GM23338 (cell line): ENCODE results near the gene ATAD5. TPM values are rescaled to one million over a fixed set of nuclear protein-coding genes. Genes with fewer than 3 reads are reported as not detected.

Experiments used
- ATAC-seq: fragments of 200-7000 bp; cut with Tn5 transposase; 3 replicates; pipeline ENCODE4 v1.9.1; 2020
- DNase-seq: peaks from one replicate; pipeline ENCODE4 v3.0.0-alpha.2; 2015; ENCODE audit warnings: low spot score
- H2AFZ ChIP-seq: fragments of 200-600 bp; sonication (generic); 2 replicates; pipeline ENCODE4 v1.8.0; 2016; ENCODE audit warnings: antibody characterized with exemption, mild to moderate bottlenecking, moderate library complexity
- H3F3A ChIP-seq: fragments of 200-600 bp; sonication (generic); replicated peaks from 2 replicates; pipeline ENCODE4 v1.8.0; 2017; ENCODE audit warnings: antibody characterized with exemption, mixed run types, low read depth
- H3K27ac ChIP-seq: fragments of 200-600 bp; sonication (generic); 2 replicates; pipeline ENCODE4 v1.6.1; 2016; ENCODE audit warnings: low read depth
- H3K27me3 ChIP-seq: fragments of 200-600 bp; sonication (generic); 2 replicates; pipeline ENCODE4 v1.8.0; 2016; ENCODE audit warnings: mild to moderate bottlenecking, mixed run types, moderate library complexity; ENCODE audit not compliant: insufficient read depth
- H3K36me3 ChIP-seq: fragments of 200-600 bp; sonication (generic); 2 replicates; pipeline ENCODE4 v1.8.0; 2016; ENCODE audit warnings: mild to moderate bottlenecking; ENCODE audit not compliant: insufficient read depth
- H3K4me1 ChIP-seq: fragments of 200-600 bp; sonication (generic); 2 replicates; pipeline ENCODE4 v1.8.0; 2016; ENCODE audit warnings: mild to moderate bottlenecking, moderate library complexity; ENCODE audit not compliant: insufficient read depth
- H3K4me2 ChIP-seq: fragments of 200-600 bp; sonication (generic); 2 replicates; pipeline ENCODE4 v1.7.1; 2017; ENCODE audit warnings: mixed run types
- H3K4me3 ChIP-seq: fragments of 200-600 bp; sonication (generic); 2 replicates; pipeline ENCODE4 v1.6.1; 2016; ENCODE audit warnings: mixed run types
- H3K79me2 ChIP-seq: fragments of 200-600 bp; sonication (generic); replicated peaks from 2 replicates; pipeline ENCODE4 v1.8.0; 2017; ENCODE audit warnings: mild to moderate bottlenecking; ENCODE audit not compliant: insufficient read depth
- H3K9me2 ChIP-seq: fragments of 200-600 bp; sonication (generic); 2 replicates; pipeline ENCODE4 v1.8.0; 2017; ENCODE audit not compliant: insufficient read depth
- H4K20me1 ChIP-seq: fragments of 200-600 bp; sonication (generic); replicated peaks from 2 replicates; pipeline ENCODE4 v1.8.0; 2017; ENCODE audit warnings: mild to moderate bottlenecking; ENCODE audit not compliant: insufficient read depth
- H3K27ac Mint-ChIP-seq: 2 replicates; pipeline ENCODE4 v1.8.0; 2020; ENCODE audit warnings: inconsistent platforms, mild to moderate bottlenecking, moderate library complexity, mixed read lengths
- H3K27me3 Mint-ChIP-seq: 3 replicates; pipeline ENCODE4 v1.8.0; 2022; ENCODE audit warnings: low read depth, mild to moderate bottlenecking, moderate library complexity, mixed read lengths, inconsistent platforms; ENCODE audit not compliant: insufficient read depth, poor library complexity
- H3K36me3 Mint-ChIP-seq: 3 replicates; pipeline ENCODE4 v1.8.0; 2021; ENCODE audit warnings: low read depth, mild to moderate bottlenecking, inconsistent platforms, moderate library complexity, mixed read lengths
- H3K4me1 Mint-ChIP-seq: 3 replicates; pipeline ENCODE4 v1.8.0; 2020; ENCODE audit warnings: mild to moderate bottlenecking, inconsistent platforms, mixed read lengths
- H3K4me3 Mint-ChIP-seq: 3 replicates; pipeline ENCODE4 v1.8.0; 2021; ENCODE audit warnings: moderate library complexity, mild to moderate bottlenecking, inconsistent platforms, mixed read lengths
- H3K9me3 Mint-ChIP-seq: 3 replicates; pipeline ENCODE4 v1.8.0; 2020; ENCODE audit warnings: moderate library complexity, mild to moderate bottlenecking, inconsistent platforms, mixed read lengths
- CREB1 ChIP-seq: fragments of 250-450 bp; sonication (Bioruptor Pico); IDR thresholded peaks from 2 replicates; pipeline ENCODE4 v1.5.0; 2020; ENCODE audit warnings: low read depth, mild to moderate bottlenecking, moderate library complexity
- EZH2 ChIP-seq: fragments of 200-600 bp; sonication (generic); IDR thresholded peaks from one replicate; pipeline ENCODE4 v1.8.0; 2017; ENCODE audit warnings: antibody characterized with exemption, mild to moderate bottlenecking, low read depth; ENCODE audit not compliant: unreplicated experiment
- EZH2phosphoT487 ChIP-seq: fragments of 200-600 bp; sonication (generic); IDR thresholded peaks from one replicate; pipeline ENCODE4 v1.8.1; 2018; ENCODE audit warnings: antibody characterized with exemption; ENCODE audit not compliant: unreplicated experiment
- JUNB ChIP-seq: IDR thresholded peaks from one replicate; pipeline ENCODE4 v1.6.1; 2016; ENCODE audit warnings: antibody characterized with exemption; ENCODE audit not compliant: unreplicated experiment
- NANOG ChIP-seq: IDR thresholded peaks from 2 replicates; pipeline ENCODE4 v1.6.1; 2016; ENCODE audit warnings: antibody characterized with exemption, borderline replicate concordance
- POLR2AphosphoS5 ChIP-seq: IDR thresholded peaks from 2 replicates; pipeline ENCODE4 v1.6.1; 2016; ENCODE audit warnings: antibody characterized with exemption, low read depth
- STAT1 ChIP-seq: IDR thresholded peaks from one replicate; pipeline ENCODE4 v1.6.1; 2016; ENCODE audit warnings: antibody characterized with exemption; ENCODE audit not compliant: unreplicated experiment
- ZNF114 ChIP-seq: fragments of 250-450 bp; sonication (Bioruptor Pico); IDR thresholded peaks from 2 replicates; pipeline ENCODE4 v1.5.0; 2020; ENCODE audit warnings: mild to moderate bottlenecking, moderate library complexity
- ZNF331 ChIP-seq: fragments of 250-450 bp; sonication (Bioruptor Pico); IDR thresholded peaks from 2 replicates; pipeline ENCODE4 v1.5.0; 2020; ENCODE audit warnings: low read depth, mild to moderate bottlenecking, moderate library complexity
- polyA plus RNA-seq: library from polyadenylated mRNA; unstranded; fragments of >200 nt; fragmentation: Nextera tagmentation; extraction: Ambion mirVana; gene quantifications from 2 replicates; pipeline ENCODE4 v1.2.1, GENCODE V29; 2016
- total RNA-seq: library from RNA; depleted of rRNA; stranded (reverse); fragments of >200 nt; shearing (Covaris generic); gene quantifications from 2 replicates; pipeline ENCODE4 v1.2.3, GENCODE V29; 2014
- TF ChIP-seq, protein P1 (sequence below): IDR thresholded peaks from 2 replicates; pipeline ENCODE4 v1.6.1; 2016; ENCODE audit warnings: antibody characterized with exemption
- TF ChIP-seq, protein P2 (sequence below): fragments of 250-450 bp; sonication (Bioruptor Pico); IDR thresholded peaks from 2 replicates; pipeline ENCODE4 v1.5.0; 2020; ENCODE audit warnings: mild to moderate bottlenecking, moderate library complexity
- TF ChIP-seq, protein P3 (sequence below): IDR thresholded peaks from one replicate; pipeline ENCODE4 v1.6.1; 2018; ENCODE audit warnings: antibody characterized with exemption; ENCODE audit not compliant: unreplicated experiment
- TF ChIP-seq, protein P4 (sequence below), 2 experiments: fragments of 200-600 bp in 1 of 2; sonication (generic) in 1 of 2; conservative IDR thresholded peaks; 2 replicates each; pipeline versions ENCODE4 v1.5.1 to v1.6.1; 2016 to 2017; ENCODE audit warnings: antibody characterized with exemption in 2 of 2, low read depth in 2 of 2, mild to moderate bottlenecking in 2 of 2, moderate library complexity in 1 of 2

Gene ATAD5
- total and polyA plus RNA-seq, 2 experiments from 2014 or later = 24.2 to 30.9 TPM

DNA sequence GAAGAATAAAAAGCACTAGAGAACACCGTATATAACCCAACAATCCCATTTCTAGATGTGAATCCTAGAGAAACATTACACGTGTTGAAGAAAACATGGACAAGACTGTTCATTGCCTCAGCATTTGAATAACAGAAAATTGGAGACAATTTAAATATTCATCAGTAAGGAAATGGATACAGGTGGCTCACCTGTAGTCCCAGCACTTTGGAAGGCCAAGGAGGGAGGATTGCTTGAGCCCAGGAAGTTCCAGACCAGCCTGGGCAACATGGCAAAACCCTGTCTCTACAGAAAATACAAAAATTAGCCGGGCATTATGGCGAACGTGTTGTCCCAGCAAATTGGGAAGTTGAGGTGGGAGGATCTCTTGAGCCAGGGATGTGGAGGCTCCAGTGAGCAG is 2.7 kb upstream of the ATAD5 start:
- no peaks in the 10 kb centered on the region for H3K36me3 ChIP-seq
- peaks cover 21% of the 10 kb centered on the region for H3K79me2 ChIP-seq
- DNase-seq (no peak), ATAC-seq (no peak)
- peaks cover under 1% of the 10 kb centered on the region; the same call in 1 of the 3 replicates for H3K36me3 Mint-ChIP-seq
- H3K27ac ChIP-seq = no peak overlapping the region
- no peaks in the 10 kb centered on the region for H3K27me3 ChIP-seq
- no peak overlapping the region for H2AFZ ChIP-seq
- peaks cover 26% of the 10 kb centered on the region for H3K4me1 ChIP-seq
- H3K9me2 ChIP-seq = no peaks in the 10 kb centered on the region
- H3K27me3 Mint-ChIP-seq = peaks cover 19% of the 10 kb centered on the region
- TF ChIP-seq EZH2 (no peak), ZNF331 (no peak), NANOG (no peak), ZNF114 (CRISPR knock-in tag) (no peak), EZH2phosphoT487 (no peak), STAT1 (no peak), JUNB (no peak), POLR2AphosphoS5 (no peak), CREB1 (CRISPR knock-in tag) (no peak)
- TF ChIP-seq, protein P1, sequence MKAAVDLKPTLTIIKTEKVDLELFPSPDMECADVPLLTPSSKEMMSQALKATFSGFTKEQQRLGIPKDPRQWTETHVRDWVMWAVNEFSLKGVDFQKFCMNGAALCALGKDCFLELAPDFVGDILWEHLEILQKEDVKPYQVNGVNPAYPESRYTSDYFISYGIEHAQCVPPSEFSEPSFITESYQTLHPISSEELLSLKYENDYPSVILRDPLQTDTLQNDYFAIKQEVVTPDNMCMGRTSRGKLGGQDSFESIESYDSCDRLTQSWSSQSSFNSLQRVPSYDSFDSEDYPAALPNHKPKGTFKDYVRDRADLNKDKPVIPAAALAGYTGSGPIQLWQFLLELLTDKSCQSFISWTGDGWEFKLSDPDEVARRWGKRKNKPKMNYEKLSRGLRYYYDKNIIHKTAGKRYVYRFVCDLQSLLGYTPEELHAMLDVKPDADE = no peak
- TF ChIP-seq, protein P2, sequence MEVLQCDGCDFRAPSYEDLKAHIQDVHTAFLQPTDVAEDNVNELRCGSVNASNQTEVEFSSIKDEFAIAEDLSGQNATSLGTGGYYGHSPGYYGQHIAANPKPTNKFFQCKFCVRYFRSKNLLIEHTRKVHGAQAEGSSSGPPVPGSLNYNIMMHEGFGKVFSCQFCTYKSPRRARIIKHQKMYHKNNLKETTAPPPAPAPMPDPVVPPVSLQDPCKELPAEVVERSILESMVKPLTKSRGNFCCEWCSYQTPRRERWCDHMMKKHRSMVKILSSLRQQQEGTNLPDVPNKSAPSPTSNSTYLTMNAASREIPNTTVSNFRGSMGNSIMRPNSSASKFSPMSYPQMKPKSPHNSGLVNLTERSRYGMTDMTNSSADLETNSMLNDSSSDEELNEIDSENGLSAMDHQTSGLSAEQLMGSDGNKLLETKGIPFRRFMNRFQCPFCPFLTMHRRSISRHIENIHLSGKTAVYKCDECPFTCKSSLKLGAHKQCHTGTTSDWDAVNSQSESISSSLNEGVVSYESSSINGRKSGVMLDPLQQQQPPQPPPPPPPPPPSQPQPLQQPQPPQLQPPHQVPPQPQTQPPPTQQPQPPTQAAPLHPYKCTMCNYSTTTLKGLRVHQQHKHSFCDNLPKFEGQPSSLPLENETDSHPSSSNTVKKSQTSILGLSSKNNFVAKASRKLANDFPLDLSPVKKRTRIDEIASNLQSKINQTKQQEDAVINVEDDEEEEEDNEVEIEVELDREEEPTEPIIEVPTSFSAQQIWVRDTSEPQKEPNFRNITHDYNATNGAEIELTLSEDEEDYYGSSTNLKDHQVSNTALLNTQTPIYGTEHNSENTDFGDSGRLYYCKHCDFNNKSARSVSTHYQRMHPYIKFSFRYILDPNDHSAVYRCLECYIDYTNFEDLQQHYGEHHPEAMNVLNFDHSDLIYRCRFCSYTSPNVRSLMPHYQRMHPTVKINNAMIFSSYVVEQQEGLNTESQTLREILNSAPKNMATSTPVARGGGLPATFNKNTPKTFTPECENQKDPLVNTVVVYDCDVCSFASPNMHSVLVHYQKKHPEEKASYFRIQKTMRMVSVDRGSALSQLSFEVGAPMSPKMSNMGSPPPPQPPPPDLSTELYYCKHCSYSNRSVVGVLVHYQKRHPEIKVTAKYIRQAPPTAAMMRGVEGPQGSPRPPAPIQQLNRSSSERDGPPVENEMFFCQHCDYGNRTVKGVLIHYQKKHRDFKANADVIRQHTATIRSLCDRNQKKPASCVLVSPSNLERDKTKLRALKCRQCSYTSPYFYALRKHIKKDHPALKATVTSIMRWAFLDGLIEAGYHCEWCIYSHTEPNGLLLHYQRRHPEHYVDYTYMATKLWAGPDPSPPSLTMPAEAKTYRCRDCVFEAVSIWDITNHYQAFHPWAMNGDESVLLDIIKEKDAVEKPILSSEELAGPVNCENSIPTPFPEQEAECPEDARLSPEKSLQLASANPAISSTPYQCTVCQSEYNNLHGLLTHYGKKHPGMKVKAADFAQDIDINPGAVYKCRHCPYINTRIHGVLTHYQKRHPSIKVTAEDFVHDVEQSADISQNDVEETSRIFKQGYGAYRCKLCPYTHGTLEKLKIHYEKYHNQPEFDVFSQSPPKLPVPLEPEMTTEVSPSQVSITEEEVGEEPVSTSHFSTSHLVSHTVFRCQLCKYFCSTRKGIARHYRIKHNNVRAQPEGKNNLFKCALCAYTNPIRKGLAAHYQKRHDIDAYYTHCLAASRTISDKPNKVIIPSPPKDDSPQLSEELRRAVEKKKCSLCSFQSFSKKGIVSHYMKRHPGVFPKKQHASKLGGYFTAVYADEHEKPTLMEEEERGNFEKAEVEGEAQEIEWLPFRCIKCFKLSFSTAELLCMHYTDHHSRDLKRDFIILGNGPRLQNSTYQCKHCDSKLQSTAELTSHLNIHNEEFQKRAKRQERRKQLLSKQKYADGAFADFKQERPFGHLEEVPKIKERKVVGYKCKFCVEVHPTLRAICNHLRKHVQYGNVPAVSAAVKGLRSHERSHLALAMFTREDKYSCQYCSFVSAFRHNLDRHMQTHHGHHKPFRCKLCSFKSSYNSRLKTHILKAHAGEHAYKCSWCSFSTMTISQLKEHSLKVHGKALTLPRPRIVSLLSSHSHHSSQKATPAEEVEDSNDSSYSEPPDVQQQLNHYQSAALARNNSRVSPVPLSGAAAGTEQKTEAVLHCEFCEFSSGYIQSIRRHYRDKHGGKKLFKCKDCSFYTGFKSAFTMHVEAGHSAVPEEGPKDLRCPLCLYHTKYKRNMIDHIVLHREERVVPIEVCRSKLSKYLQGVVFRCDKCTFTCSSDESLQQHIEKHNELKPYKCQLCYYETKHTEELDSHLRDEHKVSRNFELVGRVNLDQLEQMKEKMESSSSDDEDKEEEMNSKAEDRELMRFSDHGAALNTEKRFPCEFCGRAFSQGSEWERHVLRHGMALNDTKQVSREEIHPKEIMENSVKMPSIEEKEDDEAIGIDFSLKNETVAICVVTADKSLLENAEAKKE (CRISPR knock-in tag) = no peak
- TF ChIP-seq, protein P3, sequence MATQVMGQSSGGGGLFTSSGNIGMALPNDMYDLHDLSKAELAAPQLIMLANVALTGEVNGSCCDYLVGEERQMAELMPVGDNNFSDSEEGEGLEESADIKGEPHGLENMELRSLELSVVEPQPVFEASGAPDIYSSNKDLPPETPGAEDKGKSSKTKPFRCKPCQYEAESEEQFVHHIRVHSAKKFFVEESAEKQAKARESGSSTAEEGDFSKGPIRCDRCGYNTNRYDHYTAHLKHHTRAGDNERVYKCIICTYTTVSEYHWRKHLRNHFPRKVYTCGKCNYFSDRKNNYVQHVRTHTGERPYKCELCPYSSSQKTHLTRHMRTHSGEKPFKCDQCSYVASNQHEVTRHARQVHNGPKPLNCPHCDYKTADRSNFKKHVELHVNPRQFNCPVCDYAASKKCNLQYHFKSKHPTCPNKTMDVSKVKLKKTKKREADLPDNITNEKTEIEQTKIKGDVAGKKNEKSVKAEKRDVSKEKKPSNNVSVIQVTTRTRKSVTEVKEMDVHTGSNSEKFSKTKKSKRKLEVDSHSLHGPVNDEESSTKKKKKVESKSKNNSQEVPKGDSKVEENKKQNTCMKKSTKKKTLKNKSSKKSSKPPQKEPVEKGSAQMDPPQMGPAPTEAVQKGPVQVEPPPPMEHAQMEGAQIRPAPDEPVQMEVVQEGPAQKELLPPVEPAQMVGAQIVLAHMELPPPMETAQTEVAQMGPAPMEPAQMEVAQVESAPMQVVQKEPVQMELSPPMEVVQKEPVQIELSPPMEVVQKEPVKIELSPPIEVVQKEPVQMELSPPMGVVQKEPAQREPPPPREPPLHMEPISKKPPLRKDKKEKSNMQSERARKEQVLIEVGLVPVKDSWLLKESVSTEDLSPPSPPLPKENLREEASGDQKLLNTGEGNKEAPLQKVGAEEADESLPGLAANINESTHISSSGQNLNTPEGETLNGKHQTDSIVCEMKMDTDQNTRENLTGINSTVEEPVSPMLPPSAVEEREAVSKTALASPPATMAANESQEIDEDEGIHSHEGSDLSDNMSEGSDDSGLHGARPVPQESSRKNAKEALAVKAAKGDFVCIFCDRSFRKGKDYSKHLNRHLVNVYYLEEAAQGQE = no peak
- TF ChIP-seq, protein P4, sequence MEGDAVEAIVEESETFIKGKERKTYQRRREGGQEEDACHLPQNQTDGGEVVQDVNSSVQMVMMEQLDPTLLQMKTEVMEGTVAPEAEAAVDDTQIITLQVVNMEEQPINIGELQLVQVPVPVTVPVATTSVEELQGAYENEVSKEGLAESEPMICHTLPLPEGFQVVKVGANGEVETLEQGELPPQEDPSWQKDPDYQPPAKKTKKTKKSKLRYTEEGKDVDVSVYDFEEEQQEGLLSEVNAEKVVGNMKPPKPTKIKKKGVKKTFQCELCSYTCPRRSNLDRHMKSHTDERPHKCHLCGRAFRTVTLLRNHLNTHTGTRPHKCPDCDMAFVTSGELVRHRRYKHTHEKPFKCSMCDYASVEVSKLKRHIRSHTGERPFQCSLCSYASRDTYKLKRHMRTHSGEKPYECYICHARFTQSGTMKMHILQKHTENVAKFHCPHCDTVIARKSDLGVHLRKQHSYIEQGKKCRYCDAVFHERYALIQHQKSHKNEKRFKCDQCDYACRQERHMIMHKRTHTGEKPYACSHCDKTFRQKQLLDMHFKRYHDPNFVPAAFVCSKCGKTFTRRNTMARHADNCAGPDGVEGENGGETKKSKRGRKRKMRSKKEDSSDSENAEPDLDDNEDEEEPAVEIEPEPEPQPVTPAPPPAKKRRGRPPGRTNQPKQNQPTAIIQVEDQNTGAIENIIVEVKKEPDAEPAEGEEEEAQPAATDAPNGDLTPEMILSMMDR (conservative IDR thresholded peaks at IDR 0.05; ENCODE audit: low read depth in 2 of 2) = no peak
- H3K4me3 ChIP-seq = no peak overlapping the region
- peaks cover 14% of the 10 kb centered on the region for H3K4me1 Mint-ChIP-seq
- H3F3A ChIP-seq = peaks cover under 1% of the 10 kb centered on the region
- no peak overlapping the region for H3K27ac Mint-ChIP-seq
- H3K4me3 Mint-ChIP-seq = no peak overlapping the region
- 0 out of 2 replicates have a peak, but pooled peaks cover 6% of the 10 kb centered on the region for H4K20me1 ChIP-seq
- H3K9me3 Mint-ChIP-seq = no peaks in the 10 kb centered on the region
- no peak overlapping the region for H3K4me2 ChIP-seq
